NOMO-1 treated with DMSO at 0.1 percent for 48 hours (cell line): ENCODE results near the gene RBFOX2.
"Not testable (repeated sequence)": the region's sequence is repeated elsewhere in the genome, so short reads cannot be mapped to it uniquely, and the experiment has no call there.

Experiments used
- DNase-seq: peaks from one replicate; lab custom pipeline; 2025; ENCODE audit not compliant: unreplicated experiment; lab: John Stamatoyannopoulos, UW

Gene RBFOX2

GRCh38 chr22:35791788-35792187 lies 236.8 kb downstream of the RBFOX2 start:
- DNase-seq: not testable (repeated sequence)

DNA sequence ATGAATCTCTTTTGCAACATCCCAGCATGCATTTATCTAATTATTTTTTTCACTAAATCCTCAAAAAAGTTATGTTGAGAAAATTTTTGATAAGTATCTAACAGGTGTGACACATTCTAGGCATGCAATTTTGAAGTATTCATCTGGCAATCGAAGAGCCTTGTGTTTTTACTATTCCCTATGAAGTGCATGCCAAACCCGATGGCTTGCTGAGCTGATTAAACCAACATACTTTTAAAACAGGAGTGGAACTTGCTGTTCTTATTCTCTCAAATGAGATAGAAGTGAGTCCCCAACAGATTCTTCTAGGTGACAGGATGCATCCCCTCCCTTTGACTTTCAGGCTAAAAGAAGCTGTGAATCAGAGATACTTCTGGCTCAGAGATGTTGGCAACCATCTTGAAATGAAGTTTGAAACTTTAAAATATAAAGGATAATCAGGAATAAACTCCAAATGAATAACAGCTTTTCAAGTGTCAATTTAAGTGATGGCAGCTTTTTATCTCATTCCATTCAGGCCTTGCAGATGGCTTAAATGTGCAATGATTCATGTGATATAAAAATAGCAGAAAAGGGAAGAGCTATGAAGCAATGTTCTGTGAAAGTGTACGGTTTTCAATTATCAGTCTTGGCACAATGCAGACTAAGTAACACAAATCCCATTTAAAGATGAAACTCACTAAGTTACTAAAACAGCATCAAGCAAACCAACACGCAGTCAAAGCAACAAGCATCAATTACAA lies 243.3 kb downstream of the RBFOX2 start:
- peak; percentile 80 for DNase-seq

DNA sequence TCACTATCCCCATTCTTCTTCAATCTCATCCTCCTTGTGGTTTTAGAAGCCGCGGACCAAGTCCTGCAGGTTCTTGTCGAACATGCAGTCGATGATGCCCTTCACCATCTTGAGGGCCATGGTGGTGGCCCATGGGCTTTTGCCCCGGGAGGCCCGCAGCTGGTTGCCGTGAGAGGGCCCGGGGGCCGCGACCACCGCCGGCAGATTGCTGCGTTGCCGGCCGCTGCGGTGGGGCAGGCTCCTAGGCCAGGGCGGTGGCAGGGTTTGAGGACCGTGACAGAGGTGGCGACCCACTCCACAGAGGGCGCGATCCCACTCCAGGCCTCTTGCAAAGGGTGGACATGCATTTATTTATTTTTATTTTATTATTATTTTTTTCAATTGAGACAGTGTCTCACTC lies 244.0 kb downstream of the RBFOX2 start:
- DNase-seq: no peak

DNA sequence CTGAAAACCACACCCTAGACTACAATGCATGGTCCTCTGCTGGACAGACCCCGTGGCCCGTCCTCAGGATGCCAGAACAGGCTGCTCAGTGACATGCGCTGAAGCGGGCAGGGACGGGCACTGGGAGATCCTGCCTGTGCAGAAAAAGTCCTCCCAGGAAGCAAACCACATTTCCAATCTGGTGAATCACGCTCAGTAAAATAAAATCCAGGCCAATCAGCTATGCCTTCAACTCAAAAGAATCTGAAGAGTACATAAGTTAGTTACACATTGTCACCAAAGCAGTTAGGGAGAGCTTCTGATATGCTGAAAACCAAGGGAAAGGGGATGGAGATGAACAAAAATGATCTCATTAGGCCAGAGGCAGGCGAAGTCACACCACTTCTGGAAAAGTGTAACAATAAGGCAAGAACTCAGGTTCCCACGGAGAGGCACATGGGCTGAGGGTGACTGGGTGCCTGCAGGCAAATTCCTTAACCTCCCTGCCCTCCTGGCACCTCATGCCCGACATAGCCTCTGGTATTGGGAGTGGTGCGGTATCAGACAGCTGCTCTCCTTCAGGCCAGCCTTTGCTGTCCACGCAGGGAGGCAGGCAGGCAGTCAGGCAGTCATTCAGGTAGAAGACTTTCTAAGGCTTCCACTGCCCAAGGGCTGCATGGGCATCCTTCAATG lies 244.5 kb downstream of the RBFOX2 start:
- DNase-seq: no peak

GRCh38 chr22:35782504-35782903 lies 246.1 kb downstream of the RBFOX2 start:
- peak; percentile 21 for DNase-seq

GRCh38 chr22:35781898-35782297 lies 246.7 kb downstream of the RBFOX2 start:
- DNase-seq: no peak

- DNase-seq: no peak
Measured at GRCh38 chr22:35777335-35777975, 251.2 kb downstream of the RBFOX2 start.

GRCh38 chr22:35775339-35775738 lies 253.3 kb downstream of the RBFOX2 start:
- no peak for DNase-seq

GRCh38 chr22:35769974-35770373 lies 258.6 kb downstream of the RBFOX2 start:
- DNase-seq: no peak

DNA sequence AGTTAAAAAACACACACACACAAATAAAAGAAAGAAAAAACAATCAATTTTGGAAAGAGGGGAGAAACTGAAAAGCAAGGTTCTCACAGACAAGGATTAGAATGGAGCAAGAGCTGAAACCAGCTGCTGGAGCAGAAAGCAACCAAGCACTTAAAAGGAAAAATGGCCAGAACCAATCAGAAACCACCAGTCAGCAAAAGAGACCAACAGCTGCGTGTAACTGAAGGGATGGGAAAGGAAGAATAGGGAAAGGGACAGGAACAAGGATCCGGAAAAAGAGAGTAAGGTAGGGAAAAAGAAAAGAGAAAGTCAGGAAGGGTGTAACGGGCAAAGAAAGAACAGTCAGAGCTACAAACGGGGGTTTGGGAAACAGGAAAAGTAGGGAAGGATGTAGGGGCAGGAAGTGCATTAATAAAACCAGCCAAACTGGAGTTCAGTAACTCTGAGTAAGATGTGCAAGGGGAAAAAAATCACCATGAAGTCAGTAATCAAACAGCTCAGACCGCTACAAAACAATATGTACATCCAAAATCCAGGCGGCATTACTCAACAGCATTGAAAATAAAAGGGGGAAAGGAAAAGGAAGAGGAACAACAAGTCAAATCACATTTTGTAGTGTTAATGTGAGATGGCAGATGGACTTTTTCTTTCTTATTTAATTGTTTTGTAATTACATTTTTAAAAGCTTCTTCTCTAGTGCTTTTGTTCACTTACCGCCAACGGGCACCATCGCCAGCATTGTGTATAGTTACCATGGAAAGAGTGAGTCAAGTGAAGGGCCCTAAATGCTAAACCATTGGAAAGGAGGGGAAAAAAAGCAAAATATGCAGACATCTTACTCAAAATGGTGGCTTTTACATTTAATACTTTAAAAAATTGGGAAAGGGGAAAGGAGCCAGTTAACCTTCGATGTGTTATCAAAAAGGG lies 261.7 kb downstream of the RBFOX2 start:
- DNase-seq: no peak

GRCh38 chr22:35761037-35761436 lies 267.6 kb downstream of the RBFOX2 start:
- no peak for DNase-seq

- DNase-seq: peak; percentile 3
Measured at GRCh38 chr22:35758394-35758793, 270.2 kb downstream of the RBFOX2 start.

GRCh38 chr22:35756722-35757121 lies 271.9 kb downstream of the RBFOX2 start:
- DNase-seq: no peak

- DNase-seq: no peak
Measured at GRCh38 chr22:35754761-35755160, 273.9 kb downstream of the RBFOX2 start.

DNA sequence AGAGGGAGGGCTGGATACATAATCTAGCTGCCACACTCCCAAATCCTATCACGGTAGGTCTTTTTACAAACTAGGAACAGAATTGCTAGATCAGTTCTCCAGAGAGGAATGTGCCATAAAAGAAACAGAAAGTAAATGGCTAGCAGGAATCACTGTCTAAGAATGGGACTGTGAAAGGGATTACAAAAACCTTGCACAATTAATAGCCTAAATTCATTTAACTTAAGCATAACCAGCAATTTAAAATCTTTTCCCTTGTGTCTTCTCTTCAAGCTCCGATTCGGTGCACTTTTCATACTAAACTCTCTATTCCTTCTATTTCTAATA lies 275.8 kb downstream of the RBFOX2 start:
- no peak for DNase-seq

DNA sequence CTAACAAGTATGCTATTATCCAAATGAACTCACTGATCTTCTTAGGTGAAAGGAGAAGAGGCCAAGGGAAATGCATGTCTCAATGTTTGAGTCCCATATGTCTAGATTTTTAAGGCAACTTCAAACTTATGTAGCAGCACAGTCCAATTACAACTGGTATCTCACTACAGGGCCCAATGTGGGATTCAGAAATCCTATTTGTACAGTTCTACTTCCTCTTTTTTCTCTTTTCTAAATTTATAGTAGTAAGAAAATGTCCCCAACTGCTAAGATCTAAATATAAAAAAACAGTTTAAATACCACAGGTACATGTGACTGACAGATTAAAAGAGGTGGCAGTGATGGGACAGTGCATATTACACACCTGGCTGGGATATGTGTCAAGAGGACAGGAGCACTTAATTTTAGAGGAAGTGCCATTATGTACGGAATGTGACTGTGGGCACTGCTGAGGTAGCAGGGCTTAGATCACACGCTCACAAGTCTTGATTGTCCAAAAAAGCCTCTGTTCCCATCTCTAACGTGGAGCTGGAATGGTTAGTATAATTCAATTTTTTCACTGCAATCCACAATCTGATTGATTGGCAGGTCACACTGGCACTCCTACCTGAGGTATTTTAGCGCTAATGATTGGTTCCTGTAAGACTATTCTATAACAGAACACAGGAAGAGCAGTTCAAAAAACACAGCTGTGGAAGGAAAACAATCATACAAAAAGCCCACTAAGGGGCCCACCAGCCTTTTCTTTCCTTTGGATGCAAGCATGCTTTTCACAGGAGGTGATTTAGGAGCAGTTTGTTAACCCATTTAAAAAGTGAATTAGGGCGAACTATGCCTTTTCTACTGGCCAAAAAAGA lies 276.4 kb downstream of the RBFOX2 start:
- peak; percentile 83 for DNase-seq

GRCh38 chr22:35749808-35750207 lies 278.8 kb downstream of the RBFOX2 start:
- DNase-seq: no peak

DNA sequence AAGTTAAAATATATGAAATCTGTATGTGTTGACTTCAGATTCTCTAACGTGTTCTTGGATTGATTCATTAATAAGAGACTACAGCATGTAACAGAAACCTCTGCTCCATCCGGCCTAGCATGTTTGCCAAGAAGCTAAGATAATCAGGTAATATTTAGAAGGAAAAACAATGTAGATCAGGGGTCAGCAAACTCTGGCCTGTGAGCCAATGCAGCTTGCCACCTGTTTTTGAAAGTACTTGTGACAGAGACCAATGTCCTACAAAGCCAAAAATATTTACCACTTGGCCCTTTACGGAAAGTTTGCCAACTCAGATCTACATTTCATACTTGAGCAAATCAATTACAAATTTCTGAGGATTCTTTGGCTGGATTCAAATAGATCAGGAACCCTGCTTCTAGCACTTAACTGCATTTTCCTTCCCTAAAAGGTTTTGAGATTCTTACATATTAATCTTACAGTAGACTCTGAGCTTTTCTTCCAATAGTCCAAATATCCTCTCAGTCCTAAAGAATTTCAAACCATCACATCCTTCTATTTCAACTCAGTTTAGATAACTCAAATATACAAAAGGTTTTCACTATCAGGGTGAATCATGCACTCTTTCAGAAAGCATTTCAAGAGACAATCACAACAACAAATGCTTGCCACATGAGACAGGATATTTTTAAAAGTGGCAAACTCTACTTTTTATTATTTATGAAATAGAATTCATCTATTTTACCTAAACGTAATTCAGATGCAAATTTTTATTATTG lies 281.5 kb downstream of the RBFOX2 start:
- DNase-seq: no peak

DNA sequence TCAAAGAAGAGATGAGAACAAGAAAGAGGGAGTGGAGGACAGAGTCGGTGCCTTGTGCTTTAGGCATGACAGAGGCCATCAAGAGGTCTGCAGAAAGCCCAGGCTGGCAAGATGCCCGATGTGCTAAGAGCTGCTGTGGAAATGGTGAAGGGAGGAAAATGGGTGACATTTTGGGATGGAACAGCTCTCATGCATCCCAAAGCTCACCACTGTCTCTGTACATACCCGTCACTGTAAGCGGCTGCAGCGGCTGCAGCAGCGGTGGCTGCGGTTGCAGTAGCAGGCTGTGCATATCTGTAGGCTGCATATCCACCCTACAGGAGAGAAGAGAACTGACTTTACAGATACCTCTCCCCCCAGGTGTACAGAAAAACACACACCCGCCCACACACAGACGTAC lies 282.4 kb downstream of the RBFOX2 start:
- no peak for DNase-seq
